ENCODE results near the gene ST8SIA5. TPM values are rescaled to one million over a fixed set of nuclear protein-coding genes. Genes with fewer than 3 reads are reported as not detected.

The ST8SIA5 gene
- polyA plus RNA-seq, 3 donors: not detected

DNA sequence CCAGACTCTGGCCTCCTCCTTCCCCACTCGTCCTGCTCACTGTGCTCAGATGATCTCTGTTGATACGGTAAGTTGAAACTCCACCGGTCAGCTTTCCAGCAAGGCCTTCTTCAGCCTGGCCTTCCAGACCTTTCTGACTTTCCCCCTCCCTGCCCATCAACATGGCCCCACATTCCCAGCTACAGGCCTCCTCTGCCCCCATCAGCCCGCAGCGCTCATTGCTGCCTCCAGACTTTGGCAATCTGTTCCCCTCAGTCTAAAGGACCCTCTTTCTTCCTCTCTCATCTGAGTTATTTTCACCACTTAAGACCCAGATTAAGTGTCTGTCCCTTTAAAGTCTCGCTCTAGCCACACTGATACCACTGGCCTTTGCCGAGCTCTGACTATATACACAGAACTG is 110.4 kb downstream of the ST8SIA5 start:
- no peak overlapping the region for H3K4me3 ChIP-seq (replicated peaks in 1 of 3; ENCODE audit: low read depth in 2 of 3, low read length in 3 of 3)
- no peaks in the 10 kb centered on the region for H3K4me1 ChIP-seq (ENCODE audit: control insufficient read depth in 1 of 2, insufficient read depth in 2 of 2, low read length in 2 of 2)
- H3K36me3 ChIP-seq (replicated peaks in 1 of 2; ENCODE audit: control insufficient read depth in 1 of 2, insufficient read depth in 2 of 2, low read length in 2 of 2): no peaks in the 10 kb centered on the region
- no peaks in the 10 kb centered on the region for H3K9me3 ChIP-seq (replicated peaks in 1 of 2; ENCODE audit: control insufficient read depth in 1 of 2, insufficient read depth in 1 of 2, low read length in 2 of 2)
- no peak overlapping the region for H3K27ac ChIP-seq (ENCODE audit: low read depth in 1 of 2, low read length in 2 of 2)
- H3K27ac Mint-ChIP-seq: no peak overlapping the region
- no peaks in the 10 kb centered on the region for H3K79me2 ChIP-seq (ENCODE audit: insufficient read depth, low read length)
- H3K4me3 Mint-ChIP-seq: no peak overlapping the region
- peaks cover 0 to 6% (median 1%) of the 10 kb centered on the region in 3 donors for H3K27me3 Mint-ChIP-seq (ENCODE audit: low read depth in 3 of 3)
- WGBS (ENCODE audit: insufficient coverage): 95% methylated on average over 7 of the region's 7 CpGs
- no peaks in the 10 kb centered on the region for H3K4me1 Mint-ChIP-seq
- DNase-seq: no peak
- H3K9me3 Mint-ChIP-seq: no peaks in the 10 kb centered on the region
- no peaks in the 10 kb centered on the region for H3K36me3 Mint-ChIP-seq
- no peak overlapping the region for H3K4me2 ChIP-seq (replicated peaks; ENCODE audit: extremely low read depth, low read length, poor library complexity, severe bottlenecking)
- no peak overlapping the region for H2AFZ ChIP-seq (ENCODE audit: insufficient read depth, low read depth, low read length, poor library complexity, severe bottlenecking)
- TF ChIP-seq, protein P1, sequence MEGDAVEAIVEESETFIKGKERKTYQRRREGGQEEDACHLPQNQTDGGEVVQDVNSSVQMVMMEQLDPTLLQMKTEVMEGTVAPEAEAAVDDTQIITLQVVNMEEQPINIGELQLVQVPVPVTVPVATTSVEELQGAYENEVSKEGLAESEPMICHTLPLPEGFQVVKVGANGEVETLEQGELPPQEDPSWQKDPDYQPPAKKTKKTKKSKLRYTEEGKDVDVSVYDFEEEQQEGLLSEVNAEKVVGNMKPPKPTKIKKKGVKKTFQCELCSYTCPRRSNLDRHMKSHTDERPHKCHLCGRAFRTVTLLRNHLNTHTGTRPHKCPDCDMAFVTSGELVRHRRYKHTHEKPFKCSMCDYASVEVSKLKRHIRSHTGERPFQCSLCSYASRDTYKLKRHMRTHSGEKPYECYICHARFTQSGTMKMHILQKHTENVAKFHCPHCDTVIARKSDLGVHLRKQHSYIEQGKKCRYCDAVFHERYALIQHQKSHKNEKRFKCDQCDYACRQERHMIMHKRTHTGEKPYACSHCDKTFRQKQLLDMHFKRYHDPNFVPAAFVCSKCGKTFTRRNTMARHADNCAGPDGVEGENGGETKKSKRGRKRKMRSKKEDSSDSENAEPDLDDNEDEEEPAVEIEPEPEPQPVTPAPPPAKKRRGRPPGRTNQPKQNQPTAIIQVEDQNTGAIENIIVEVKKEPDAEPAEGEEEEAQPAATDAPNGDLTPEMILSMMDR (IDR thresholded peaks at IDR 0.05): no peak
- intact Hi-C loops (cut with micrococcal nuclease): no loop called here
- no peaks in the 10 kb centered on the region for H3K27me3 ChIP-seq (ENCODE audit: control insufficient read depth in 2 of 2, insufficient read depth in 2 of 2, low read length in 2 of 2)
- no peaks in the 10 kb centered on the region for H4K20me1 ChIP-seq (ENCODE audit: insufficient read depth, low read length)
- no peak overlapping the region for H3K9ac ChIP-seq (ENCODE audit: insufficient read depth, low read length, poor library complexity, severe bottlenecking)

DNA sequence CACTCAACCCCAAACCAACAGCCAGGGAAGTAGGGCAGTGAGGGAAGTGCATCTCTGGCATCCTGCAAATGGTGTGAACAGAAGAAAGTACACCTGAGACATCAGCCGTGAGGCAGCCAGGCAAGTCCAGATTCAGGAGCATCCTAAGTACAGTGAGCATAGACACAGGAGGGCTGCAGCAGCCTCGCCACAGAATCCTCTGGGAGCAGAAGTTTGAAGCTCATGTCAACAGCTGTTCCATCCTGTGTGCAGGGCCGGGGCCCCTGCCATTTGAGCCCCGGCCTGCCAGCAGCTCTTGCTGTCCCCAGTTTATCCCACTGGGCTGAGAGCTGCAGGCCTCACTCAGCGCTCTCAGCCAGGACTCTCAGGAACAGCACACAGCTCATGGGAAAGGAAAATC is 114.3 kb downstream of the ST8SIA5 start:
- no peak overlapping the region for H3K4me2 ChIP-seq (replicated peaks; ENCODE audit: extremely low read depth, low read length, poor library complexity, severe bottlenecking)
- H3K4me3 Mint-ChIP-seq: no peak overlapping the region
- H3K27ac Mint-ChIP-seq: no peak overlapping the region
- peaks cover 0 to 7% (median 0%) of the 10 kb centered on the region in 3 donors for H3K27me3 Mint-ChIP-seq (ENCODE audit: low read depth in 3 of 3)
- intact Hi-C loops (cut with micrococcal nuclease): no loop called here
- H3K27ac ChIP-seq (ENCODE audit: low read depth in 1 of 2, low read length in 2 of 2): no peak overlapping the region
- no peaks in the 10 kb centered on the region for H3K36me3 ChIP-seq (replicated peaks in 1 of 2; ENCODE audit: control insufficient read depth in 1 of 2, insufficient read depth in 2 of 2, low read length in 2 of 2)
- H3K79me2 ChIP-seq (ENCODE audit: insufficient read depth, low read length): no peaks in the 10 kb centered on the region
- DNase-seq: no peak
- no peaks in the 10 kb centered on the region for H3K9me3 Mint-ChIP-seq
- no peak overlapping the region for H3K9ac ChIP-seq (ENCODE audit: insufficient read depth, low read length, poor library complexity, severe bottlenecking)
- no peak overlapping the region for H3K4me3 ChIP-seq (replicated peaks in 1 of 3; ENCODE audit: low read depth in 2 of 3, low read length in 3 of 3)
- H3K27me3 ChIP-seq (ENCODE audit: control insufficient read depth in 2 of 2, insufficient read depth in 2 of 2, low read length in 2 of 2): no peaks in the 10 kb centered on the region
- H4K20me1 ChIP-seq (ENCODE audit: insufficient read depth, low read length): no peaks in the 10 kb centered on the region
- H3K4me1 Mint-ChIP-seq: no peaks in the 10 kb centered on the region
- no peak overlapping the region for H2AFZ ChIP-seq (ENCODE audit: insufficient read depth, low read depth, low read length, poor library complexity, severe bottlenecking)
- H3K4me1 ChIP-seq (ENCODE audit: control insufficient read depth in 1 of 2, insufficient read depth in 2 of 2, low read length in 2 of 2): no peaks in the 10 kb centered on the region
- 84% methylated on average over 5 of the region's 5 CpGs for WGBS (ENCODE audit: insufficient coverage)
- TF ChIP-seq, protein P1 (IDR thresholded peaks at IDR 0.05): no peak
- H3K9me3 ChIP-seq (replicated peaks in 1 of 2; ENCODE audit: control insufficient read depth in 1 of 2, insufficient read depth in 1 of 2, low read length in 2 of 2): no peaks in the 10 kb centered on the region
- no peaks in the 10 kb centered on the region for H3K36me3 Mint-ChIP-seq

All from CD14-positive monocyte (primary cell).